CD1c-positive myeloid dendritic cell (primary cell): ENCODE measurements around the gene ANKRD44.

ENCODE experiments used
- DNase-seq: peaks from one replicate; pipeline ENCODE4 v3.0.0-alpha.2; 2016; ENCODE audit errors: extremely low spot score

ANKRD44 gene

DNA sequence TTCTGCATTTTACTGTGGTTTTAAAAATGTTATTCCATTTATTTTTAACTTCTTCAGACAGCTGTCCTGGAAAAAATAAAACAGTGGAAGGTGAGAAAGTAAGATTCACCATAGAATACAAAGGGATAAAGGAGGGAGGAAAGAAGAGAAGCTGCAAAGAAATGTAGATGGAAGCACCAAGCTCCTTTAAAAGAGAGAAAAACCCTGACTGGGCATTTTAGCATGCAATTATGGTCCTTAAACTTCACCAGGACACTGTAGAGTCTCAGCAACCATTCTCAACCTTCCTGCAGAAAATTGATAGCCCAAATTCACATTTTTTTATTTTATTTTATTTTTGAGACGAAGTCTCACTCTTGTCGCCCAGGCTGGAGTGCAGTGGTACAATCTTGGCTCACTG is 11.6 kb upstream of the ANKRD44 start:
- DNase-seq, result no peak

DNA sequence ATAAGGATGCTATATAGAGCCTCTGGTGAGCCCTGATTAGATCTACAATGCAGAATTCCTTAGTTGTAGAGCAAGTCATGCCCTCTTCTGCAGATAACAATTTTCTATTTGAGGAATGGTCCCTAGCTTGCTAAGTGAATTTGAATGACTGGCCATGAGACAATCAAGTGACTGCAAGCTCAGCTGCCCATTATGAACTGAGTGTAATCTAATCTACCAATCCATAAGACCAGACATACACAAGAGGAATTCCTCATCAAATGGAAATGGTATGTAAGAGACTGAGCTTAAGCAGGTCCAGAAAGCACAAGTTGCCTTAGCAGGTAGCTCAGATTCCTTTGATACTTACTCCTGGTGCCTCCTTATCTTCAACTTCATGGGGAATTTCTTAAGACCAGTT is 4.8 kb upstream of the ANKRD44 start:
- no peak for DNase-seq

DNA sequence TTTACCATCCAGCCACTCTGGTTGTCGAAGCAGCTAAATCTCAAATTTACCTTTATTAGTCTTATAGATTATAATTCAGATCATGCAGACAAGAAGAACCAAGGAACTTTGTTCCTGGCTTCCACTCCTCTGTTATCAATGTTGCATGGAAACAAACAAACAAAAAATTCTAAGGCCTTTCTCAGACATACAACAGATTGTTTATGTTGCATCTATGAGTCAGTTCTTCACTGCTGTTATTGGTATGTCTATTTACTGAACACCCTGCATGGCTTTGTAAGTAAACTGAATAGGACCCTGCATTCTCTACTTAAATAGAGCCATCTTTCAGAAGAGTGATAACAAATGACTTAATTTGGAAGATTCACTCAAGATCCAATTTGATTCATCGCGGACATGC is 1.6 kb upstream of the ANKRD44 start:
- no peak for DNase-seq

GRCh38 chr2:197311421-197312033 is 947 bp upstream of the ANKRD44 start:
- DNase-seq, result peak; percentile 32

- DNase-seq, result no peak
Observed at GRCh38 chr2:197310987-197311420, 424 bp upstream of the ANKRD44 start.

DNA sequence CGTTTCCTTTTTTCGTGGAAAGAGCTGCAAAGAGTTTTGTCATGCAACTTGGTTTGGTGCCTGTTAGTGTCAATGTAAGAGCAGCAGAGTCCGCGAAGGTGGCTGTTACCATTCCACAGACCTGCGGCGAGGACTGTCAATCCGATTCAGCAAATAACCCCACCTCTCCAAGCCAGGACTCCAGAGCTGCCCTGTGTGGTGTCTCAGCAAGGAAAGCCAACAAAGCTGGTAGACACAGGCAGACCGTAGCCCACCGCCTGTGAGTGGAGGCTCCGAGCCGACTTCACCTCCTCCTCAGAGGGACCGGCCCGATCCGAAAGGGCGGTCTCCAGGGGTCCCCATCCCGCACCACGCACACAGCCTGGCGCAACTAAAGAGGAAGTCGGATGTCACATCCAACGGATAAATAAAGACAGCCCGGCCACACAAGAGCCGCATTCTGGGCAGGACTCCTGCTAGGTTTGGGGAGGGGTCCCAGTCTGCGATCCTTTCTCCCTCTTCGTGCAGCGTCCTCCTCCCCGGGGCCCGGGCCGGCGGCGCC is 819 bp downstream of the ANKRD44 start:
- peak; percentile 61 for DNase-seq

- DNase-seq, result no peak
Observed at GRCh38 chr2:197308996-197309690, 1.4 kb downstream of the ANKRD44 start.

- peak; percentile 43 for DNase-seq
Observed at GRCh38 chr2:197308585-197308984, 2.0 kb downstream of the ANKRD44 start.

DNA sequence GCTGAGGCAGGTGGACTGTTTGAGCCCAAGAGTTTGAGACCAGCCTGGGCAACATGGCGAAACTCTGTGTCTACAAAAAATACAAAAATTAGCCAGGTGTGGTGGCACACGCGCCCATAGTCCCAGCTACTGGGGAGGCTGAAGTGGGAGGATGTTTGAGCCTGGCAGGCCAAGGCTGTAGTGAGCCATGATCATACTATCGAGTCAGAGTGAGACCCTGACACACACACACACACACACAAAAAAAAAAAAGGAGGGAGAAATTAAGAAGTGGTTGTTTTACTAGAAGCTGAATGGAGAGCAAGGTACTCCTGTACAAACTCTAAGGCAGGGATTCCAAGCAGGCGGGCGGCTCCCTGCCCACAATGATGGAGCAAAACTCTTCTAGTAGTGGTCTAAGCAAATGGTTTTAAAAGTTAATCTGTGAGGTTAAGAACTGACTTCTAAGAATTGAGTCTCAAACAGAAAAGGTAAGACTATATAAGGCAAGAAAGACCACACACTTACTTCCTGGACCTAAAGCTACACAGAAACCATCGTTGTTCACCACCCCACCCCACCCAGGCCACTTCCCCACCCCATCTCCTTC is 2.6 kb downstream of the ANKRD44 start:
- DNase-seq, result no peak

DNA sequence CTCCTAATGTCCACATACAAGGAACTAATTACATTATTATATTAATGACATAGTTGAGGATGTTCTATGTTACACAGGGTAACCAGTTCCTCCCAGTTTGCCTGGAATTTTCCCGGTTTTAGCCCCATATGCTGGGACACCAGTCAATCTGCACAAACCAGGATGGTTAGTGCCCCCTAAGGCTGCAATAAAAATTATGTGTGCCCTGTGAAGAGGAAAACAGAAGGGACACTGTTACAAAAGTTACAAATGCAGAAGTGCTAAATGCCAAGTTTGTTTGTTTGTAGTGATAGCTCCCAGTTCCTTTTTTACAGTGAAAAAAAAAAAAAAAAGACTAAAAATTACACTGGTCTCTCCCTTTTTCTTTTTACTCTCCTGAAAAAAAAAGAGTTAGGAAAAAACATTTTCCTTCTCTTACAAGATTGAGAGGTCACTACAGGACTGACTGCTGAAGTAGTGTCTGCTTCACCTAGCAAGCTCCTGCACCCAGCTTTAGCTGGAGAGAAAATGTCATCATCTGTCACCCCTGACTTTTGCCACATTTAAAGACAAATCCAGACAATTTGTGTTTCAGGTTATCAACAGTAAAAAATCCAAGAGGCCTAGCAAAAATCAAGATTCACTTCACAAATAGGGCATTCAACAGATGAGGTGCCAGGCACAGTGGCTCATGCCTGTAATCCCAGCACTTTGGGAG is 3.2 kb downstream of the ANKRD44 start:
- peak; percentile 78 for DNase-seq

GRCh38 chr2:197306696-197307040 is 3.9 kb downstream of the ANKRD44 start:
- DNase-seq, result peak; percentile 39

- DNase-seq, result no peak
Observed at GRCh38 chr2:197306024-197306695, 4.4 kb downstream of the ANKRD44 start.

DNA sequence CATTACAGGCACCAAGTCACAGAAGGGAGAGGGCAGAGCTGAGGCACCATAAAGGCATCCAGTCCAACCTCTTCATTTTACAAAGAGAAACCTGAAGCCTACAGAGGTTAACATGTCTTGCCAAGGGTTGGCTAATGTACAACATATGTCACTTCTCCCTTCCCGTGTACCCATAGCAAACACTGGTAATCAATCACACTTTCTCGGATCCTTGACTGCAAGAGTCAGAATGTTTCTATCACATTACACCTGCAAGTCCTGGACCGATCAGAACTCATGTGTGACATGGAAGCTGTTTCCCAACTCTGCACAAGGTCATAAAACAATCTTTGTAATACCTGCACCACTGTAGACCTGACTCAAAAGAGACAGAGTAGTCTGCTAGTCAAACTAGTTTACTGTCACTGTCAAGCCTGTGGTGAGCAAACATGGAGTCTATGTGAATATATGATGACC is 6.0 kb downstream of the ANKRD44 start:
- DNase-seq, result no peak

GRCh38 chr2:197300139-197300538 is 10.4 kb downstream of the ANKRD44 start:
- DNase-seq, result no peak

GRCh38 chr2:197298609-197299008 is 12.0 kb downstream of the ANKRD44 start:
- no peak for DNase-seq

DNA sequence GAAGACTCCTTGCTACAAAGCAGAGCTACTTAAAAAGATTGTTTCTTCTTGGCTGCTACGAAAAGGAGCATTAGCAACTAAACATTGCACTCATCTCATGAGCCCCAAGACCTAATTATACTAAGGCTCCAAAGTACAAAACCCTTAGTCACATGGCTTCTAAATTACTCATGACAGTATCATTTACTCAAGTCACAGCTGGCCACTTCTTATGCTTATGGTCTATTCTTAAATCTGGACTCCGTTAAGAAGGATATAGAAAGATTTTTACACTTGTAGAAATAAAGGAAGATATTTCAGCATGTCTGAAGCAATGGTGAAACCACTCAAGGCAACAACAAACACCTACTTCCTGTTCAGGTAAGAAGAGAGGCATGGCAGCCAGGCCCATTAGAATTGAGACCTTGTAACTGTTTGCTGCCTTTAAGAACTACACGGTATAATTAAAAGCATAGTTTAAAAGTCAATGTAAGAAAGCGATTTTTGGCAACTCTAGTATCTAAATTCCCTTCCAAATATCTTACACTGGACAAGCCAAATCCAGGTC is 12.7 kb downstream of the ANKRD44 start:
- DNase-seq, result peak; percentile 41

GRCh38 chr2:197297266-197297665 is 13.3 kb downstream of the ANKRD44 start:
- DNase-seq, result peak; percentile 46

DNA sequence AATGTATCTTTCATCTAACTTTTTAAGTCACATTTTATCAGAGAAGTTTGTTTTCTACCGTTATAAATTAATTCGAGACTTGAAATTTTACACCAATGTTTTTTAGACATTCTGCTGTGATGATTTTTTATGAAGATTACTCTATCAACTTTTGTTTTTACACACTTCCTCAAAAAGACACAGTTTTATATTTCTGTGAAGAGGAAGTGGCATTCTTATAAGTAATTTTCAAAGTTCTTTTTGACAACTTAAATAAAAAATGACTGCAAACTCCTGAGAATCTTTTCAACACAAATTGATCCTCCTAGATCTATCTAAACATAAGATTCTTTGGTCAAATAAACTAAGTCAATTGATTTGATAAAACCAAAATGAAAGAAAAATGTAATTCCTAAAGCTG is 13.7 kb downstream of the ANKRD44 start:
- DNase-seq, result peak; percentile 77

DNA sequence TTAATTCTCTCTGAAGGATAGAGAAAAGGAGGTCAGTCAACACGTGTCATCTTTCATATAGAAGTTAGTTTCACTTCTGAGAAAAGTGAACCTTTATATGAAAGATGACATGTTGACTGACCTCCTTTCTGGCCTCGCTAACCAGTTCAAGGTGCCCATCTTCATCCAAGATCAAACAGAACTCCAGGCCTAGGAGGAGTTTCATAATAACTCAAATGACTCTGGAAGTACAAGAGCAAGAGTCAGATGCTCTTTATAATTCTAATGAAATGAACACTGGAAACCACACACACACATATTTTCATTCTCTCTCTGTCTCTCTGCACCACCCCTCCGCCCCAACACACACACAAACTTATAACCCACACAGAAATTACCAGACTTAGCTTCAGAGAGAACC is 16.3 kb downstream of the ANKRD44 start:
- DNase-seq, result no peak

DNA sequence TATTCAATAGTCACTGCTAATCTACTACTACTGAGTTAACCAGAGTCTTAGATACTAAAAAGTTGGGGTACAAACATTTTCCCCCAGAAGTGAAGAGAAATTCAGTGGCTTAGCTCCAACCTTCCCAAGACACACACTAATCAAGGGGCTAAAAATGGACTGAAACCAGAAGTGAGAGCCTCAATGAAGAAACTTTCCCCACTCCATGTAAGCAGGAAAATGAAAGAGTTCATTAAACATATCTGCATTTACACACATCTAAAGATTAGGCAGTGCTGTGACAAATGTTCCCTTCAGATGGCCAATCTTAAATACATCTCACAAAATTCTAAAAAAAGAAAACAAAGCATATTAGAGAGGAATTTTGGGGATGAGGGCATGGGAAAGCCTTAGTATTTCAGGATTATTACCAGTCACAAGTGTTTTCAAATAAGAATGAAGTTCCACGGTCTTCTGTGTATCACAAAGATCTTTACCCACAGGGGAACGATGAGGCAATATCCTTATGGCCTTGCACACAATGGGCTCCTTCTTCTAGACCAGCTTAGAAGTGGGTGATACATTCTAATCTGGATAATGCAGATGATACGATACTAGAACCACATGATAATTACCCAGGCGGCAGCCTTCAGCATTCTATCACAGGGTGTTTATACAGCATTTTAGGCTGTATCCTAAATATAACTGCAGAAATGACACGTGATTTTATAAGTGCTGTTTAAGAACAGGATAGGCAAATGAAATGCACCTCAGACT is 17.1 kb downstream of the ANKRD44 start:
- peak; percentile 45 for DNase-seq

DNA sequence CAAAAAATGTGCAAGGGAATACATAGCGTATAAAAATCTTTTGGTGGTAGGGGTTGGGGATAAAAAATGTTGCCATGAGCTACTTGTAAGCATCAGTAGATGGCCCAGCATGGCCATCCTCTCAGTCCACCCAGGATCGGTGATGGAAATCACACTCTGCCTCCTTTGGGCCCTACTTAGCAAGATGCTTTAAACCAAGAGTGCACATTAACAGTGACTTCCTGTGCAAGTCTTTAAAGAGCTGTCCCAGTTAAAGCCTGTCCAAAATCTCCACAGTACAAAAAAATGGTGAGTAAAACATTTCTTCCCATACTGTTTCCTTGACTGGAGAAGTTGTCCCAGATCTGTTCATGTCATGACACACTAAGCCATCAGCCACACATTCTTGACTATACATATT is 18.0 kb downstream of the ANKRD44 start:
- DNase-seq, result no peak
